Measurements from ENCODE around the gene MAN1C1.

Gene MAN1C1

DNA sequence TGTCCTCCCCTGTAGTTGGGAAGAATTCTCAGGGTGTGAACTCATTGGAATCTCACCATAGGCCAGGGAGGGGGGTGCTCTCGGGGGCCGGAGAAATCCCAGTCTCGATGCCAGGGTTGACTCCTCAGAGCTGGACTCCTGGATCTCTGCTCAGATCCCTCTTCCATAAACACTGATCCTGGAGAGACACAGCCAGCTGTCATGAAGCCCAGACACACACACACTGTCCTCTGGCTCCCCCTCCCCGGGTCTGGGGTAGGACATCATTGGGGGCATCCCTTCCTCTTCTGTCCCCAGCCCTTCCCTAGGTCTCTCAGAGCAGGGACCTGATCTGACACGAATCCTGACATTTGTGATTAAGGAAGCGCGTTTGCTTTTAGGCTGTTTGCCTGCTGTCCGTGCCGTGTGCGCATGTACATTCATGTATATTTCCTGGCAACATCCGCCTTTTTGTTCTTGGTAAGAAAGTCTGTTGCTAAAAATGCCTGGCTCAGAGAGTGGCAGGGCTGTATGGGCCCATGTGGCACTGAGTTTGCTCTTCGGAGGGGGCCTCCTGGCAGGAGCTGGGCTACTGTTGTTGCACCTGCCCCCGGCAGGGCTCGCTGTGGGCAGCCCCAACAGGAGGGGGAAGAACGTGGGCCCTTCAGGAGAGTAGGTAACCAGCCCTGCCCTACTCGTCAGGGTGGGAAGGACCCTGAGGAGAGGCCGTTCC is 138.0 kb downstream of the MAN1C1 start:
- Histone ChIP-seq H4K20me1 (ENCODE audit: low read depth, low read length) (no peaks in the 10 kb centered on the region), H3K9ac (ENCODE audit: low read length) (no peak overlapping the region), H3K36me3 (ENCODE audit: low read length) (no peaks in the 10 kb centered on the region), H3K4me2 (ENCODE audit: low read depth, low read length, poor library complexity, severe bottlenecking) (no peak overlapping the region), H3K79me2 (ENCODE audit: insufficient read depth, low read length) (no peaks in the 10 kb centered on the region), H3K9me2 (replicated peaks; ENCODE audit: insufficient read depth, low read length) (no peaks in the 10 kb centered on the region), H3K27ac (ENCODE audit: low read depth, low read length) (no peak overlapping the region), H3K27me3 (ENCODE audit: low read length) (no peaks in the 10 kb centered on the region), H3K9me3 (ENCODE audit: insufficient read depth, low read length) (no peaks in the 10 kb centered on the region), H3F3A (ENCODE audit: insufficient read depth) (no peaks in the 10 kb centered on the region), H2AFZ (ENCODE audit: low read depth, low read length, severe bottlenecking) (no peak overlapping the region), H3K4me3 (ENCODE audit: insufficient read depth, low read length, poor library complexity, severe bottlenecking) (no peak overlapping the region)
- TF ChIP-seq, protein P1, sequence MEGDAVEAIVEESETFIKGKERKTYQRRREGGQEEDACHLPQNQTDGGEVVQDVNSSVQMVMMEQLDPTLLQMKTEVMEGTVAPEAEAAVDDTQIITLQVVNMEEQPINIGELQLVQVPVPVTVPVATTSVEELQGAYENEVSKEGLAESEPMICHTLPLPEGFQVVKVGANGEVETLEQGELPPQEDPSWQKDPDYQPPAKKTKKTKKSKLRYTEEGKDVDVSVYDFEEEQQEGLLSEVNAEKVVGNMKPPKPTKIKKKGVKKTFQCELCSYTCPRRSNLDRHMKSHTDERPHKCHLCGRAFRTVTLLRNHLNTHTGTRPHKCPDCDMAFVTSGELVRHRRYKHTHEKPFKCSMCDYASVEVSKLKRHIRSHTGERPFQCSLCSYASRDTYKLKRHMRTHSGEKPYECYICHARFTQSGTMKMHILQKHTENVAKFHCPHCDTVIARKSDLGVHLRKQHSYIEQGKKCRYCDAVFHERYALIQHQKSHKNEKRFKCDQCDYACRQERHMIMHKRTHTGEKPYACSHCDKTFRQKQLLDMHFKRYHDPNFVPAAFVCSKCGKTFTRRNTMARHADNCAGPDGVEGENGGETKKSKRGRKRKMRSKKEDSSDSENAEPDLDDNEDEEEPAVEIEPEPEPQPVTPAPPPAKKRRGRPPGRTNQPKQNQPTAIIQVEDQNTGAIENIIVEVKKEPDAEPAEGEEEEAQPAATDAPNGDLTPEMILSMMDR (IDR thresholded peaks at IDR 0.05; ENCODE audit: insufficient read depth, low read length, poor library complexity, severe bottlenecking) = no peak
- no peak for TF ChIP-seq EZH2phosphoT487 (conservative IDR thresholded peaks at IDR 0.05; ENCODE audit: low read length)

DNA sequence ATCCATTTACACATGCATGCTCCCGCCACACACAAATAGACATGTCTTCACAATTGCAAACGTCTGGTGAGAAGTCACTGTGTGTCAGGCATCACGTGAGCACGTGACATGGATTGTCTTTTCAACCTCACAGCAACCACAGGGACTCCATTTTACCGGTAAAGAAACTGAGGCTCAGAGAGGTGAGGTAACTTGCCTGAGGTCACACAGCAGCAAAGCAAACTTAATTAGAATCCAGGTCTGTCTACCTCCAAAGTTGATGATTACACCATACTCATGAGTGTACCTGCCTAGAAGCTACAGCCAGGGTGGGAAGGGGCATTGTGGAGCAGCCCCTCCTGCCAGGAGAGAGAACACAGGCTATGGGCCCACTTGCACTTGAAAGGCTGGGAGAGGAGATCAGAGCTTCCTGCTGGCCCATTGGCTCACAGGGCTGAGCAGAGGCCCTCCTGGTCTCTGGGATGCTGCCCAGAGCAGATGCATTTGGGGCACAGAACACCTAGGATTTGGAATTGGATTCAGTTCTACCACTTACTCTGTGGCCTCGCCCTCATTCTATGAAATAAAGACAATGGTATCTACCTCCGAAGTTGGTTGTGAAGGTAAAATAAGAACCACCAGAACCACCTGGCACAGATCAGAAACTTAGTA is 139.0 kb downstream of the MAN1C1 start:
- Histone ChIP-seq H3K9ac (ENCODE audit: low read length) (no peak overlapping the region), H3K27ac (ENCODE audit: low read depth, low read length) (no peak overlapping the region), H3K36me3 (ENCODE audit: low read length) (no peaks in the 10 kb centered on the region), H3K9me2 (replicated peaks; ENCODE audit: insufficient read depth, low read length) (no peaks in the 10 kb centered on the region), H3K4me2 (ENCODE audit: low read depth, low read length, poor library complexity, severe bottlenecking) (no peak overlapping the region), H2AFZ (ENCODE audit: low read depth, low read length, severe bottlenecking) (no peak overlapping the region), H3K27me3 (ENCODE audit: low read length) (no peaks in the 10 kb centered on the region), H3K9me3 (ENCODE audit: insufficient read depth, low read length) (no peaks in the 10 kb centered on the region), H4K20me1 (ENCODE audit: low read depth, low read length) (no peaks in the 10 kb centered on the region), H3F3A (ENCODE audit: insufficient read depth) (no peaks in the 10 kb centered on the region), H3K4me3 (ENCODE audit: insufficient read depth, low read length, poor library complexity, severe bottlenecking) (no peak overlapping the region), H3K79me2 (ENCODE audit: insufficient read depth, low read length) (no peaks in the 10 kb centered on the region)
- TF ChIP-seq EZH2phosphoT487 (conservative IDR thresholded peaks at IDR 0.05; ENCODE audit: low read length) = no peak
- TF ChIP-seq, protein P1 (IDR thresholded peaks at IDR 0.05; ENCODE audit: insufficient read depth, low read length, poor library complexity, severe bottlenecking) = no peak

DNA sequence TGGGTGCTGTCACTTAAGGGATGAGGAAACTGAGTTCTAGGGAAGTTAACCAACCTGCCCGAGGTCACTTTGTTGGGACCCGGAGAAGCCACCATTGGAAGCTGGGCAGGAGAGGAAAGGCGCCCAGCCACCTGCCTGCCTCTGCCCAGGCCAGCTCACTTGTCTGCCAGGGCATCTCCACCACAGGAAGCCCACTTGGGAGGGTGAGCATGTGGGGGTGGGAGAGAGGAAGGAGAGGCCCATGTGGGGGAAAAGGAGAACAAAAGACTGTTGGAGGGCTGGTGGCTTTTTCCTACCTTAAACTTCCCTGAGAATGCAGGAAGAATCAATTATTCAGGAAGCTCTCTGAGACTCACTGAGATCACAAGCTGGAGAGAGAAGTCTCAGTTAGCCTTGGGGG is 139.6 kb downstream of the MAN1C1 start:
- Histone ChIP-seq H3K36me3 (ENCODE audit: low read length) (no peaks in the 10 kb centered on the region), H3K9me2 (replicated peaks; ENCODE audit: insufficient read depth, low read length) (no peaks in the 10 kb centered on the region), H3K9ac (ENCODE audit: low read length) (no peak overlapping the region), H3K27ac (ENCODE audit: low read depth, low read length) (no peak overlapping the region), H3K79me2 (ENCODE audit: insufficient read depth, low read length) (no peaks in the 10 kb centered on the region), H3F3A (ENCODE audit: insufficient read depth) (no peaks in the 10 kb centered on the region), H3K27me3 (ENCODE audit: low read length) (no peaks in the 10 kb centered on the region), H2AFZ (ENCODE audit: low read depth, low read length, severe bottlenecking) (no peak overlapping the region), H4K20me1 (ENCODE audit: low read depth, low read length) (no peaks in the 10 kb centered on the region), H3K4me3 (ENCODE audit: insufficient read depth, low read length, poor library complexity, severe bottlenecking) (no peak overlapping the region), H3K9me3 (ENCODE audit: insufficient read depth, low read length) (no peaks in the 10 kb centered on the region), H3K4me2 (ENCODE audit: low read depth, low read length, poor library complexity, severe bottlenecking) (no peak overlapping the region)
- no peak for TF ChIP-seq EZH2phosphoT487 (conservative IDR thresholded peaks at IDR 0.05; ENCODE audit: low read length)
